Iris pigment epithelial cell (primary cell): ENCODE data around the gene TMEM35A.
A peak's percentile ranks its signal among the peaks of the same experiment; 100 is the strongest.
"Not testable (repeated sequence)": the region's sequence is repeated elsewhere in the genome, so short reads cannot be mapped to it uniquely, and the experiment has no call there.

Experiments used
- DNase-seq: peaks from one replicate; pipeline ENCODE4 v3.0.0-alpha.2; 2011; ENCODE audit warnings: low read depth

The TMEM35A gene

DNA sequence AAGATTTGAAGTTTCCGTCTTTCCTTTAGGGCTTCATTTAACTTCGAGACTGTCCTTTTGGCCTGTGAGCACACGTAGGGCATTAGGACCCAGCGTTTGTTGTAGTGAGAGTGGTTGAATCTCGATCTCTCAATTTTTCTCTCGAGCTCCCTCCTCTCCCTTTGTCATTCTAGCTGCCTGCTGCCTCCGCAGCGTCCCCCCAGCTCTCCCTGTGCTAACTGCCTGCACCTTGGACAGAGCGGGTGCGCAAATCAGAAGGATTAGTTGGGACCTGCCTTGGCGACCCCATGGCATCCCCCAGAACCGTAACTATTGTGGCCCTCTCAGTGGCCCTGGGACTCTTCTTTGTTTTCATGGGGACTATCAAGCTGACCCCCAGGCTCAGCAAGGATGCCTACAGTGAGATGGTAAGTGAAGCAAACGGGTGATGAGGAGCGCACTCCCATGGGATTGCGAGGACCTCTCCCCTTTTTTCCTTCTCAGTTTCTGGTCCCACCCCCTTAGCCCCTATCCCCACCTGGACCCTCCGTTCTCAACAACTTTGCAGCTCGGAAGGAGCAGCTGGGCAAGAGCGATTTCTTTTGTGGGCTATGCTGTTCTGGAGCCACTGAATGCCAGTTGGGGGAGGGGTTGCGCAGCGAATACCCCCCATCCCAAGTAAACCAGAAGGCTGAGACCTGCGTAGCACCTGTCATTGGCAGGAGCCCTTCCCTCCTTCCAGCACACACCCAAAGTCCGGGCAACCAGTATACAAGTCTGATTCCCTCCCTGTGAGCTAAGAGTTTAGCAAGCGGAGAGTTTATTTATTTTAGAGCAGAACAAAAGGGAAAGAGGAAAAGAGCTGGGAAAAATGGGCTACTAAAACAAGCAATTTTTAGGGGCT, at the start of gene TMEM35A:
TSS of gene TMEM35A (plus strand) at position 164 of the 883 bp plus-strand sequence. CDS start at position 288, 124 bp downstream.
- DNase-seq: peak; percentile 36

DNA sequence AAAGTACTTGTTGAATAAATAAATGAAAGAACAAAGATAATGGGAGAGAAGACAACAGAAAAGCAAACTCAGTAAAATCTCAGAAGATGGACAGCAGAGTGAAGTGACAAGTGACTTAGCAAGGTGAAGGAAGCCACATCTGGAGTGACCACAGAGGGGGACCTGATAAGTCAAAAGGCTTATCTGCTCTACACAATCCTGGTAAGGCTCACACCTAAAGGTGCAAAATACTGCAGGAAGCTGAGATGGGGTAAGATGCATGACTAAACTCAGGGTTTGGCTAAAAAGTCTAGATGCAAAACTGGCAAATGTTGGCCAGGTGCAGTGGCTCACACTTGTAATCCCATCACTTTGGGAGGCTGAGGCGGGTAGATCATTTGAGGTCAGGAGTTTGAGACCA, 49.0 kb upstream of the TMEM35A start:
- no peak for DNase-seq

DNA sequence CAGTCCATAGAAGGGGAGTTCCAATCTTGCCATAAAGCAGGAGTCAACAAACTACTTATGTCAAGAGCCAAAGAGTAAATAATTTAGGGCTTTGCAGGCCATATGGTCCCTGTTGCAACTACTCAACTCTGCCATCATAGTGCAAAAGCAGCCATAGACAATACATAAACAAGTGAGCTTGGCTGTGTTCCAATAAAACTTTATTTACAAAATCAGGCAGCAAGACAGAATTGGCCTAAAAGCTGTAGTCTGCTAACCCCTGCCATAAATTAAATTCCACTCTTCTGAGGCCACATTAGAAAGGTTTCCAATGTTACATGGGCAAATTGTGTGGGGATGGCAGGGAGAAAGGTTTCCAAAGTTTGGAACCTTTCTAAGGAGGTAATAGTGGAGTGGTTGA, 41.4 kb upstream of the TMEM35A start:
- DNase-seq: no peak

GRCh38 chrX:101040197-101040596, 38.5 kb upstream of the TMEM35A start:
- DNase-seq: no peak

DNA sequence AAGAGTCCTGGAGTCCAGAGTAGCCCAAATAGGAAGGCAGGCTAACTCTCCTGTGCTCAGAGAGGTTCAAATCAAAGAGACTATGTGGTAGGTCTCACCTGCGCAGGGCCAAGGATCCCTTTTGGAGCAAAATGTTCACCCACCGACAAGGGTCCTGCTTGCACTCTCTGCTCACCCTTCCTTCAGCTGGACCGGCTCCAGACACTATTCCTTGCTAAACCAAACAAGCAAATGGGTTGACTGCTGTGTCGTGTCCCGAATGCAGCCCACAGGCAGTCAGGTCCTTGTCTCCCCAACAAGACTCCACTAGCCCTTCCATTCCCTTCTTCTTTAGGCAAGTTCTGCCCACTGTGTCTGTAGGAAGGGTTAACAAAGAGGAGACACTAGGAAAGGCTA, 27.5 kb upstream of the TMEM35A start:
- DNase-seq: no peak

DNA sequence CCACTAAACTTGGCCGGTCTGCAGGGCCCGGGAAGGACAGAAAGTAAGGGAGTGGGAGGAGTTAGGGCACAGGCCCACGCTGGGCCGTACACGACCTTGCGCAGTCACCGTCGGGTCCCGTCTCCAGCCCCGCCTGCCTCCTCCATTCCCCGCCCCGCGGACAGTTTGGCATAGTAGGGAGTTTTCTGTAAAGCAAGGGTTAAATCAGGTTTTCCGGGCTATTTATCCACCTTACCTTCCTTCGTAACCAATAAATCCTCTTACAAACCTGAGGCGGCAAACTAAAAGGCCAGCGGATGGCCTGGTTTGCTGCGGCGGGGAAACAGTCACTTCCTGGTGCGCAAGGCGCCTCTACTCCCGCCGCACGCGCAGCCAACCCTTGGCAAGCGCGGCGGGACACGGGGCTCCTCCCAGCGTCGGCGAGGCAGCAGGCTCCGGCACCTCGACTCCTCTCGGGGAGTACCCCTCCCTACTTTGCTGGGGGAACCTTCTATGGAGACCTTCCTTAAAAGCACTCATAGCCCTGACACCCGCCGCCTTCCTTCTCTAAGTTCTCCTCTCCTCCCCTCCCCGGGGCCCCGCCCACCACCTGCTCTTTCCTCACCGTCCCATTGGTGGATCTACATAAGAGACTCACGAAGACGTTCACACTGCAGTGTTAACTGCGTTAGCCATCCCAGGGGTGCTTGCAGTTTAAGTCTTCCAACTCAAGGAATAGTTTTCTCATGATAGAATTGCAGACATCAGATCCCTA, 27.0 kb upstream of the TMEM35A start, which contains the start of gene TRMT2B:
TSS of gene TRMT2B (minus strand) at position 563 of the 754 bp plus-strand sequence. CDS start 9,822 bp downstream, outside the sequence.
- DNase-seq: peak; percentile 75

DNA sequence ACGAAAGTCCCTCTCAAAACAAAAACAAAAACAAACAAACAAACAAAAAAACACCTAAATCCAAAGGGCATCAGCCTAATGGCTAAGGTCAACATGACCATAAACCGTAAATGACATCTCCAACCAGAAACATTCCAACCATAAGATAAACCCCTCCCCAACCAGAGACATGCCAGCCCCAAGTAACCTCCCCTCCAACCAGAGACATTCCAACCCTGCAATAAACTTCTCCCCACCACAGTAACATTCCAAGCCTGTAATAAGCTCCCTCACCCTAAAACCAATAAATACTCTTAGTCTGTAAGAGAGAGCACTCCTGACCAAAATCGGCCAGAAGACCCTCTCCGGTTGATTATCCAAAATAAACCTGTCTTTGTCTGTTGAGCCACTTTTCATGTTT, 22.1 kb upstream of the TMEM35A start:
- DNase-seq: not testable (repeated sequence)

DNA sequence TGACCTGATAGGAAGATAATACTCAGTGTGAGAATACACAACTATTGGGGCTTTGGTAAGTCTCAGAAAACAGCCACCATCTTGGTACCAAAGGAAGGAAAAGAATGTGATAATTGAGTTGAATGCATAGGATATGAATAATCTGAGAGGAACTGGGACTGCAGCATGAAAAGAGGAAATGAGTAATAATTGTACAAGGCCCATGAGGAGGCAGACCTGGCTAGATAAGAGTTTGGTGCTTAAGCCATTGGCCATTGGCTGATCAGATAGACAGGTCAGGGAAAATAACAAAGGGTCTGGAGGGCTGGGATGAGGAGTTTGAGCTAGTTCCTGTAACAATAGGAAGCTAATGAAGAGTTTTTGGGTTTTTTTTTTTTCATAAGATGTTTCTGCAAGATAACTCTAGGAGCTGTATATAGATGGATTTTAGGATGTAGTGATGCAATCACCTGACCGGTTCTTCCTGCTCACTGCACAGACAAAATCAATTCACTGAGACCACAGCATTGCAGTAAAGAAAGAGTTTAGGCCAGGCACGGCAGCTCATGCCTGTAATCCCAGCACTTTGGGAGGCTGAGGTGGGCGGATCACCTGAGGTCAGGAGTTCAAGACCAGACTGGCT, 21.5 kb upstream of the TMEM35A start:
- peak; percentile 68 for DNase-seq

DNA sequence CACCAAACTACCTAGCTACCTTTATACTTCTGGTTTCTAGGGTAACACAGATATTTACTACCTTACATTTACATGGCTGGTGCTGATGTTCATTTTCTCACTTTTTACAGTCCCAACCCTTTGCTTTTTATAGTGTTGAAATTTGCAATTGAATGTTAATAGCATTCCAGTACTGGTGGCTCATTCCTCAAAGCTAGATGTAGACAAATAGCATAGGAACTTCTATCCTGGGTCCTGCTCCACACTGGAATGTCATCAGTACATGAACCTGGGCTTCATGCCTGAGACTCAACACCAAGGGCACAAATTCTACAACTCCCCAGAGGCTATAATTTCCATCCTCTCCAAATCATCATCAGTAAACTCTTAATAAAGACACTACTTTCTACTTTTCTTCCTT, 16.5 kb upstream of the TMEM35A start:
- no peak for DNase-seq

DNA sequence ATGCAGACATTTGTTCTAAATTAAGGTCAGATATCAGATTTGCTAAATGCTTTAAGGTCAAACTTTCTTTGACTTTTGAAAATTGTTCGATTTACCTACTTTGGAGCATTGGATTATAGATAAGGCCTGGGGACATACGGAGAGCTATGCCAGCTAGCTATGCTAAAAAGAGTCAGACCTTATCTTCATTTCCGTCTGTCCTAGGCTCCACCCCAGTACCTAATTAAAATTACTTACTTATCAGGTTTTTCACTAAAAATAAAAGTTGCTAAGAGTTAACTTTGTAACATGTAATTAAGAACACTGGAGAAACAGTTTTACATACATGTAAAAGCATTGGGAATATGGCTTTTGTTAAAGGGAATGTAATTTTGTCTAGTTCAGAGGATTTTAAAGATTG, 7.1 kb upstream of the TMEM35A start:
- DNase-seq: no peak

DNA sequence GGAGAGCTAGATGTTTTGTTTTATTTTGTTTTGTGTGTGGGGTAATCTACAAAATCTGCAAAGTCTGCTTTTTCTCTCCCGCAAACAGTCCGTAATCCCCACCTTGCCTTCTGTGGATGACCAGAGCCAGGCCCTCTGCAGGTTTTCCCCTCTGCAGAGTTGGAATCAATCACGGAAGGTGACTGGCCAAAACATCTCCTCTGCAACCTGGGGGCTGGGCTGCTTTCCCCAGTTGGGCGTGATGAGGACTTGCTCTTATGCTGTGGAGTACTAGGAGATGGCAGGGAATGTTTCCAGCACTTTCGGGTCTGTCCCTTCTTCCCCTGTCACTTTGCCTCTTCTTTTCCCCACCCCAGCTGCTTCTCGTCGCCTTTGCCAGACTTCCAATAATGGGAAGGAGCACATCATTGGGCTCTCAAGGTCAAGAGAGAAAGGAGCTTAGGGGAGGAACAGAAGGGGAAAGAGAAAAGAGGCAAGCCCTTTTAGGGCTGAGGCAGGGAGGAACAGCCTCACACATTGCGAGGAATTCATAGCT, 1.1 kb downstream of the TMEM35A start:
- DNase-seq: no peak

DNA sequence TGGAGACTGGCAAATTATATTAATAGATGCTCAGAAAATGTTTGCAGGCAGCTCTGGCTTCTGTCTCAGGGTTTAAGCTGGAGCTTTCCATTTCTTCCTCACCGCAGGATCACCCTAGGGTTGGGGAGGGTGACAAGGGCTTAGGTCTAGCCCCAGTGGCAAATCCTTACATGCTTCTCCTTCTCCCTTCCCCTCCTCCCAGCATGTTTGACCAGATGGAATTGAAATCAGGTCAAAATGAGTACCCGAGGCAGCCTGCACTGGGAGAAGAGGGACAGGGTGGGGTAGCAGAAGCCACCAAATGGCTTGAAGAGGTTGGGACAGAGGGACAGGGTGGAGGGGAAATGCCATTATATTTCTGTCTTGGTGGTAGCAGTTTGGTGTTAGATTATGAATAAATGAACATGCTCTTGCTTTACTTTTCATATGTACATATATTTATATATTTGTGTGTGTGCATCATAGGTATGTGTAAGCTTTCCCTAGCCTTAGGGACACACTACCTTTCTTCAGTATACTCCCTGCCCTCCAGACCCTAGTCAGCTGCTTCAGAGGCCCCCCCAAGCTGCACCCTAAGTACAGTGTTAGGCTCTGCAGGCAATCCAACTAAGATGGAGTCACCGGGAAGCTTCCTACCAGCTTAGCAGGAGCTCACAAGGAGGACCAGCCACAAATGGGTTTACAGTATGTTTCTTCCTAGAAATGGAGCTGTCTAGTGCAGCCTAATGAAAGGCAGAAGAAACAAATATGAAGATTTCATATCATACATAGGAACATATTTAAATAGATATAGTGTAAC, 1.8 kb downstream of the TMEM35A start:
- DNase-seq: no peak

DNA sequence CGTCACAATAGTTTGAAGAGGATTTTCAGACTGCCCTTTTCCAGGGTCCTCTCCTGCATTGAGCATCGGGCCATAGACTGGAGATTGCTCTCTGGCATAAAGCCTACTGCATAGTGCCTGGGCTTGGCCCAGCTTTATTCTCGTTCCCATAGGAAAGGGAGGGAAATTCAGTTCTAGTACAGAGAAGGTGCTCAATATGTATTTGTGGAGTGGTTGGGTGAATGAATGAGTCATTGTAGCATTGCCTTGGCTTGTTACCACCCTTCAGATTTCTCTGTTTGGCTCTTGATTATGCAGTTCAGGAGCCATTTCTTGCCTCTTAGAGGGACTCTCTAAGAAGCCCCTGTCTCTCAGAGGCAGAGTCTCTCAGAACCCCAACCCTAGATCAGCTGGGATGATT, 2.6 kb downstream of the TMEM35A start:
- DNase-seq: no peak

DNA sequence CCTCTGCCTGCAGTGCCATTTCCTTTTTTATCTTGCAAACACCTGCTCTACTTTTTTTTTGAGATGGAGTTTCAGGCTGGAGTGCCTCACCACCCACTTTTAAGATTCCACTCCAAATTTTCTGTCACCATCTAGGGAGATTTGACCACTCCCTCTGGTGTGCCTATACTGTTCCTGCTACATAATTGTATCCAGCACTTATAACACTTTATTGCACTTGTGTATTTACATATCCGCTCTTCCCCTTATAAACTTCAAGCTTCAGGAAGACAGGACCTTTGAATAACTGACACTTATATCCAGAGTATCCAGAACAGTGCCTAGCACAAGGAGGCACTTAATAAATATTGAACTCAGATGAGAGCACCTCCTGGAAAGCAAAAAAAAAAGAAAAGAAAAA, 13.1 kb downstream of the TMEM35A start:
- DNase-seq: no peak

- DNase-seq: peak; percentile 91
Measured at GRCh38 chrX:101097546-101098453, 19.1 kb downstream of the TMEM35A start, which contains the start of gene CENPI. CENPI (plus strand) TSS chrX:101098204; CDS start chrX:101101071, 2,867 bp downstream.

DNA sequence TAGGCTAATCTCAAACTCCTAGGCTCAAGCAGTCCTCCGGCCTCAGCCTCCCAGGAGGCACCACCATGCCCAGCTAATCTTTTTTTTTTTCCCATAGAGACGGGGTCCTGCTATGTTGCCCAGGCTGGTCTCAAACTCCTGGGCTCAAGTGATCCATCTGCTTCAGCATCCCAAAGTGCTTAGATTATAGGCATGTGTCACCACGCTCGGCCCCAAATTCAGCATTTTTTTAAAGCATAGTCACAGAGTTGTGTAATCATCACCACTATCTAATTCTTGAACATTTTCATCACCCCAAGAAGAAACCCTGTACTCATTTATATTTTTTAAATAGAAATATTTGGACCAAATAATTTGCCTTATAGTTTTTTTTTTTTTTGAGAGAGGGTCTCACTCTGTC, 29.6 kb downstream of the TMEM35A start:
- peak; percentile 75 for DNase-seq

- peak; percentile 34 for DNase-seq
Measured at GRCh38 chrX:101117701-101118100, 39.0 kb downstream of the TMEM35A start.

- peak; percentile 33 for DNase-seq
Measured at GRCh38 chrX:101136235-101136634, 57.6 kb downstream of the TMEM35A start.
